Limb (tissue), 2 donors: Measurements from ENCODE around the gene ZPBP.
"Not testable (repeated sequence)": the region's sequence is repeated elsewhere in the genome, so short reads cannot be mapped to it uniquely, and the experiment has no call there.

Experiments
- DNase-seq, 2 donors: peaks; one replicate each; pipeline ENCODE4 v3.0.0-alpha.2; 2016; ENCODE audit errors: extremely low spot score in 2 of 2

ZPBP gene

GRCh38 chr7:50041165-50041564 is 51.9 kb downstream of the ZPBP start:
- DNase-seq: not testable (repeated sequence)

GRCh38 chr7:50037086-50037485 is 56.0 kb downstream of the ZPBP start:
- no peak for DNase-seq

GRCh38 chr7:50022991-50023390 is 70.1 kb downstream of the ZPBP start:
- no peak for DNase-seq

- DNase-seq: no peak
Observed at GRCh38 chr7:50022451-50022850, 70.6 kb downstream of the ZPBP start.

GRCh38 chr7:49995681-49996080 is 97.4 kb downstream of the ZPBP start:
- DNase-seq: no peak

- no peak for DNase-seq
Observed at GRCh38 chr7:49986191-49986590, 106.9 kb downstream of the ZPBP start.

DNA sequence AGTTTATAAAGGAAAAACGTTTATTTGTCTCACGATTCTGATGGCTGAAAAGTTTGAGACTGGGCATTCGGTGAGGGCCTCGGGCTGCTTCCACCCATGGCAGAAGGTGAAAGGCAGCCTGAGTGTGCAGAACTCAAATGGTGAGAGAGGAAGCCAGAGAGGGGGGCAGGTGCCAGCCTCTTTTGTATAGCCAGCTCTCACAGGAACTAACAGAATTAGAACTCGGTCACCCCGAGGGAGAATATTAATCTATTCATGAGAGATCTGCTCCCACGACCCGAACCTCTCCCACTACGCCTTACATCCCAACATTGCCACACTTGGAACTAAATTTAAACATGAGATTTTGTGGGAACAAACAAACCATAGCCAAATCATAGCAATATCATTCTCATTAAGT is 112.6 kb downstream of the ZPBP start:
- no peak for DNase-seq

DNA sequence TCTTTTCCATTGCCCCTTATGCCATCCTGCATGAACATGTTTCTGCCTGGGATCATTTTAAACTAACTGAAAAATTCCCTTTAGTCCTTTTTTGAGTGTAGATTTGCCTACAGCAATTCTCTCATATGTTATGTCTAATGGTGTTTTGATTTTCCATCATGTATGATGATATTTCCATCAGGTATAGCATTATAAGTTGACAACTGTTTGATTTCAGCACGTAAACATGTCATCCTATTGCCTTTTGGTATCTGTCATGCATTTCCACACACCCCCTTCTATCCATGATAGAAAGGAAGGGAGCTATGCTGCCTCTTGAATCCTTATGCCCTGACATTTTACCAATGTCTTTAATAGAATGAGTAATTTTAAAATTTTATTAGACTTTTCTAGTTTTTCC is 116.8 kb downstream of the ZPBP start:
- no peak for DNase-seq

- no peak for DNase-seq
Observed at GRCh38 chr7:49974035-49974434, 119.0 kb downstream of the ZPBP start.

- no peak for DNase-seq
Observed at GRCh38 chr7:49937608-49938007, 155.4 kb downstream of the ZPBP start.

DNA sequence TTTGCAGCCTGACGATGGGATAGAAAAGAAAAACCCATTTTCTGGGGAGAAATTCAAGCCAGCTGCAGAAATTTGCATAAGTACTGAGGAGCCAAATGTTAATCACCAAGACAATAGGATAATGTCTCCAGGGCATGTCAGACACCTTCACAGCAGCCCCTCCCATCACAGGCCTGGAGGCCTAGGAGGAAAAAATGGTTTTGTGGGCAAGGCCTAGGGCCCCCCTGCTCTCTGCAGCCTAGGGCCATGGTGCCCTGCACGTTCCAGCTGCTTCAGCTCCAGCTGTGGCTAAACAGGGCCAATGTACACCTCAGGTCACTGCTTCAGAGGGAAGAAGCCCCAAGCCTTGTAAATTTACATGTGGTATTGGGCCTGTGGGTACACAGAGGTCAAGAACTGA is 161.4 kb downstream of the ZPBP start:
- no peak for DNase-seq

DNA sequence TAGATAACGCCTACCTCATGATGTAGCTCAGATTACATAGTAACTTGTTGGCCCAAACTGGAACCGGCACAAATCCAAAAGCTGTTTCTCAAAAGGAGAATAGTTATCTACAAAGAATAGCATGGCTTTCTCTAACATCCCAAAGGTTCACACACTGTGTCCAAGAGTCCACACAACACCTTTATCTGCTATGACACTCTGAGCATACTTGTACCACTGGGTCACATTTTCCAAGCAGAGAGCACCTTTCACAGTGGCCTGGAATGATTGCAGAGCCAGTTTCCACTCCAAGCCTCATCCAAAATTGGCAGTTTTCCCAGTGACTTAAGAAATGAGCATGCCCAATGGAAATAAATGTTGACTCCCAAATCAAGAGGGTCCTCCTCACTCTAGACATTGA is 164.3 kb downstream of the ZPBP start:
- no peak for DNase-seq

- DNase-seq: no peak
Observed at GRCh38 chr7:49927631-49928030, 165.4 kb downstream of the ZPBP start.

DNA sequence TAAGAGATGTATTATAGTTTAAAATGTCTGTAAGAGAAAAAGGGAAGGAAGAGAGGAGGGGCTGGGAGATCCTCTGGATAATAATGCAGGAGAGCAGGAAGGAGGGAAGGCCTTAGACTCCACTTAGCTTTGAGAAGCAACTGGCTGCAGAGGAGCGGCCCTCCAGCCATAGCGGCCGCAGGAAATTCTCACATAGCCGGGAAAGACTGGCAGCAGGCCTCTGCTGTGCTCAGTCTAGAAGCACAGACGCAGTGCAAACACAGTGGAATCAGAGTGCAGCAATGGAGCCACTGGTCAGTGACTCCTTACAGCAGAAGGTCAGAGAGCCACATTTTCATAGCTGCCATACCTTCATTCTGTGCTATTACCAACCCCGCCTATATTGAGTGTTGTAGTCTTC is 166.3 kb downstream of the ZPBP start:
- no peak for DNase-seq

DNA sequence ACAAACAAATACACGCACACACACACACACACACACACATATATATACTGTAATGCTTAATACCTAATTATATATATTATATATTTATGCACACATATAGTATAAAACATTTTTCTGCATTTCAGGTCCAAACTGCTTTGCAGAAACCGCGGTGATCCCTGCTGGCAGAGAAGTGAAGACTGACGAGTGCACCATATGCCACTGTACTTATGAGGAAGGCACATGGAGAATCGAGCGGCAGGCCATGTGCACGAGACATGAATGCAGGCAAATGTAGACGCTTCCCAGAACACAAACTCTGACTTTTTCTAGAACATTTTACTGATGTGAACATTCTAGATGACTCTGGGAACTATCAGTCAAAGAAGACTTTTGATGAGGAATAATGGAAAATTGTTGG is 181.1 kb downstream of the ZPBP start:
- DNase-seq: no peak

- DNase-seq: no peak
Observed at GRCh38 chr7:49894543-49894942, 198.5 kb downstream of the ZPBP start.

GRCh38 chr7:49893131-49893530 is 199.9 kb downstream of the ZPBP start:
- DNase-seq: no peak

GRCh38 chr7:49892481-49892880 is 200.6 kb downstream of the ZPBP start:
- no peak for DNase-seq
